GM12801 (cell line): ENCODE measurements around the gene JMY.

ENCODE experiments used
- CTCF ChIP-seq: IDR thresholded peaks from one replicate; pipeline ENCODE4 v1.5.1; 2011; ENCODE audit warnings: control low read depth; ENCODE audit not compliant: insufficient read length; ENCODE audit errors: extremely low read depth

The JMY gene

DNA sequence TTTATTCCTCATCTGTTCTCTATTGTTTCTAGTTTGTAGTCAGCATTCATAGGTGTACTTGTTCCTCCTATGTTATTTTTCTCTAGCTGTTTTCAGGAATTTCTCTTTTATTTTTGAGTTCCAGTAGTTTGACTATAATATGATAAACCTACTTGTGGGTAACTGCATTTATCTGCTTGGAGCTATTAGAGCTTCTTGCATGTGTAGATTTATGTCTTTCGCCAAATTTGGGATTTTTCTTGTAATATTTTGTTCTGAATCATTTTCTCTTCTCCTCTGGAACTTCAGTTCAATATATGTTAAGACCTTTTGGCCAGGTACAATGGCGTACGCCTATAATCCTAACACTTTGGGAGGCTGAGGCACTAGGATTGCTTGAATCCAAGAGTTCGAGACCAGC, 37.4 kb downstream of the JMY start:
- TF ChIP-seq CTCF, result no peak

DNA sequence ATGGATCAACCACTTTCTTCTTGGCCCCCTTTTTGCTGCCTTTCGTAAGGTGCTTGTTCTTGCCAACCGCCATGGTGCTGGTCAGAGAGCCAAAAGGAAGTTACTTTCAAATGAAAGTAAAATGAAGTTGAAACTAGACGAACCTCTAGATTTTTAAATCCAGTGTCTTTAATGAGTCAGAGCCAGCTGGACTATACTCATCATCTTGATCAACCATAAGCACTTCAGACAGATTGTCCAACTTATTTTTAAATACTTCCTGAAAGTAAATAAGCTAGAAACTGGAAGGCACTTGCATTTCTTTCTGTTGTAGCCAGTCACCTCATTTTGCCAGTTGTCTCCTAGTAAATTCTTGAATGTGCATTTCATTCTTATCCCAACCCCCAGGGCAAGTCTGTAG, 48.9 kb downstream of the JMY start:
- no peak for TF ChIP-seq CTCF

DNA sequence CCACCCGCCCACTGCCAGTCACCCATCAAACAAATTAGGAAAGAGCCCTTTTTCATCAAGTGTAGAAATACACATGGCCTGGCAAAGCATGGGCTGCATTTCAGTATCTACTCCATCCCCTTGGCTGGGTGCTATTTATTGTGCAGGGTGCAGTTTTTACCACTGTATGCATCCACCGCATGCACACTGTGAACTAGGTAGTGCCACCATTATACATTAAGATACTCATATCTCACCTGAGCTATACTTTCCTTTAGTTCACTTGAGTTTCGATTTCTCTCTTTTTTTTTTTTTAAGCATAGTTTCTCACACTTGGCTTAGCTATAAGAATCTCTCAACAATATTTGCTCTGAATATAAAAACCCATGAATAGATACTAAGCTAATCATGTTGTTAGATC, 49.4 kb downstream of the JMY start:
- TF ChIP-seq CTCF, result no peak

DNA sequence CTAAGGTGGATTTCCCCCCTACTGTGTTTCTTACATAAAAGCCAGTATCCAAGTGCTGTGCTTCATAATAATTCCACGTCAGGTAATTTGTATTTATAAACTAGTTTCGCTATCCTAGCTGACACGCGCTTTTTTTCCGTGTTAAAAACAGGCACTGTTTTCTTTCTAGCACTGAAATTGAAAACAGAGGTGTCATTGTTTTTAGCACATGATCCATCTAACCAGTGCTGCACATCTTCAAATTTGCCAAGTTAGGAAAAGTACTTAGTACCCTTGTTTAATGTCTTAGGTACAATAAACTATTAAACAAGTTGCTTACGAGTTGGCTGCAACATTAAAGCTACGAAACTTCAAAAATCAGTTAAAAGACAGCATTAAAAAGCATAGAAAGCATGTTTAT, 49.9 kb downstream of the JMY start:
- no peak for TF ChIP-seq CTCF

DNA sequence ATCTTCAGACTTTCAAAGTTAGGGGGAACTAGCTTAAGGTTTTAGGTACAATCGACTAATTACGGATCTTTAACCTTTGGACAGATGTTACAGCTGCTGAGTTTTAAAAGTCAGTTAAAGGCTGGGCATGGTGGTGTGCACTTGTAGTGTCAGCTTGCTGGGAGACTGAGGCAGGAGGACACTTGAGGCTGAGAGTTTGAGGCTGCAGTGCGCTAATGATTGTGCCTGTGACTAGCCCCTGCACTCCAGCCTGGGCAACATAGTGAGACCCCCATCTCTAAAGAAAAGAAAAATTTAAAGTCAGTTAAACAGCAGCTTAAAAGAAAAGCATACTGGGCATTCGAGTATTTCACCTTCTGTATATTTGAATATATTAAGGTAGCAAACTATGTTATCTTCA, 51.4 kb downstream of the JMY start:
- no peak for TF ChIP-seq CTCF

GRCh38 chr5:79287907-79288306, 52.0 kb downstream of the JMY start:
- no peak for TF ChIP-seq CTCF

- no peak for TF ChIP-seq CTCF
These were observed 59.1 kb downstream of the JMY start for GRCh38 chr5:79295029-79295428.

GRCh38 chr5:79297661-79298060, 61.7 kb downstream of the JMY start:
- TF ChIP-seq CTCF, result no peak
